ENCODE results near the gene FXR1.

- no peak for TF ChIP-seq CTCF (conservative IDR thresholded peaks at IDR 0.05)
- no peak for TF ChIP-seq EZH2 (IDR thresholded peaks at IDR 0.05; ENCODE audit: low read depth)
Measured at GRCh38 chr3:180913581-180914404, 1.3 kb downstream of the FXR1 start.

Measured in PC-9 (cell line).